ENCODE data around the gene SRGAP1.
"Not testable (repeated sequence)": the region's sequence is repeated elsewhere in the genome, so short reads cannot be mapped to it uniquely, and the experiment has no call there.

SRGAP1 gene

DNA sequence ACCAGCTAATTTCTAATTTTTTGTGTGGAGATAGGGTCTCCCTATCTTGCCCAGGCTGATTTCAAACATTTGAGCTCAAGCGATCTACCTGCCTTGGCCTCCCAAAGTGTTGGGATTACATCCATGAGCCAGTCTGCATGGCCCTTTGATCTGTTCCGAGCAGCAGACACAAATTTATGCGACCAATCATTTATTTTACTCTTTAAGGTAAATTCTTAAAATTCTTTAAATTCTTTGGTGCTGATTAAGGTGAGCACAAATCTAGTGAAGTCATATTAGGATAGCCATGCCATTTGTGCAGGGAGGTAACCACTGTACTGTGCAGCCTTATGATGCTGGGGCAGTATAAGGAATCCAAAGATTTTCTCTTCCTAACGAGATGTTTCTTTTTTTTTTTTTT is 135.7 kb downstream of the SRGAP1 start:
- no peak for DNase-seq

DNA sequence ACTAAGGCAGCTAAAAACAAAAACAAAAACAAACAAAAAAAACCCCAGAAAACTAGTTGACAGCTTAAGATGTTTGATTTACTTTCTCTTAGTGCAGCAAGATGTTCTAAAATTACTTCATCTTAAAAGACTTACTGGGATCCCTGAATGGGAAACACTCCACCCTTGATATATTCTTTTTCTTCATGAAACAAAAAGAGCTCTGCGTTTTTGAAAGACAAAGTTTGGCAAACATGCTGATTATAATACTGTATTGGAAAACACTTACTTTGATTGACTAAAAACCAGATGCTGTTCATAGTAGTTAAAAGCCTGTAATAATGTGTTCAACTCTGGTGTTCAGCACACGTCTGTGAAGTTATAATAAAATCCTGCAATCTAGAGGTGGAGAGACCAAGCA is 136.8 kb downstream of the SRGAP1 start:
- DNase-seq = no peak

DNA sequence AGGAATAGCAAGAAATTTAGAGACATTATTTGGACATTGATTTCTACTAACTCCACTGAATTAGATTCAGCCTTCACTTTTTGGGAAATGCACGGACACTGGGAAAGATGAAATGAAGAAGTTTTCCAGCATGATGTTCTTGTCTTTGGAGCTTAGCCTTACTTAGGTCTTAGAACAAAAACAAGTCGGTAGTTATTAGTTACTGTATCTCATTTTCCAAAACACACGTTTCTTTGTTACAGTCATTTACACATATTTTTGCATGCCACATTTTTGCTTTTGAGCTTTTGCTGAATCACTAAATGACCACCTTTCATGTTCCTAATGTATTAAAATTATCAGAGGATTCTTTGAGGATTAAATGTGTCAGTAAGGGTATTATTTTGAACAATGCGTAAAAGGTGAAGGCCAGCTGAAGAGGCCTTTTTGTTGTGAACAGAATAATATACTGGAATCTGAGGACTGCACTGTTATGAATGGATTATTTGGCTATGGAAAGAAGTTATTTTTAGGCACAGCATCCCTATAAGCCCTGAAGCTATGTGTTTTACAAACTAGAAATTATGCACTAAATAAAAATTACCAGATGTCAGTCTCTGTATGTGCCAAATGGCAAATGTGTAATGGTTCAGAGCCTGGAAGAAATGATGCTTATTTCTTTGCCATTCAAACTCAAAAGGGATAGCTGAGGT is 138.2 kb downstream of the SRGAP1 start:
- peak; percentile 77 for DNase-seq

DNA sequence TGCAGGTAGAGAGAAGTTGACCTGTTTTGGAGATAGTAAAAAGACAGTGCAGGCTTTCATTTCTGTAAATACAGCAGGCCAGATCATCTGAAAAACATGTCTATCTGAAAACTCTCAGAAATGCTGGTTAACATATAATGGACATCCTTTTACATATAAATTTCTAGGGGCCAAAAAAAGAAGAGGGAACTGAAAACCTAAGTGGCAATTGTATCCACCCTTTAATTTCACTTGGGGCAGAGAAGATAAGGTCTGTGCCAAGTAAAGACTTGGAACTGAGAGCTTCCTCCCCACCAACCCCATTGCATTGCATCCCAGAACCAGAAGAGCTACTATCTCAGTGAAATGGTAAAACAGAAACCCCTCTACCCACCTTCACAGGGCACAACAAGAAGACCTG is 141.0 kb downstream of the SRGAP1 start:
- DNase-seq = no peak

DNA sequence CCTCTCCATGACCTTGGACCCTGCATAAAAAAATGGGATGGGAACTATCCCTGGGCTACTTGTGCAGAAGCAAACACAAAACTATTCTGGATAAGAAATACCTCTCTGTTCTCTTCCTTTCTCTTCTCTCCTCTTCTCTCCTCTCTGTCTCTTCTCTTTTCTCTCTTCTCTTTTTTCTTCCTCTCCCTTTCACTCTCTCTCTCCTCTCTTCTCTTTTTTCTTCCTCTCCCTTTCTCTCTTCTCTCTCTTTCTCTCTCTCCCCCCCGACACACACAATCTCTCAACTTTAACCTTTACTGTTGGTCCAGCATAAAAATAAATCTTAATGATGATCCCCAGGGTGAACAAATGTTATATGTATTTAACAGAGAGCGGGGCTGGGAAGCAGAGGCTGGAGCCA is 141.4 kb downstream of the SRGAP1 start:
- no peak for DNase-seq

DNA sequence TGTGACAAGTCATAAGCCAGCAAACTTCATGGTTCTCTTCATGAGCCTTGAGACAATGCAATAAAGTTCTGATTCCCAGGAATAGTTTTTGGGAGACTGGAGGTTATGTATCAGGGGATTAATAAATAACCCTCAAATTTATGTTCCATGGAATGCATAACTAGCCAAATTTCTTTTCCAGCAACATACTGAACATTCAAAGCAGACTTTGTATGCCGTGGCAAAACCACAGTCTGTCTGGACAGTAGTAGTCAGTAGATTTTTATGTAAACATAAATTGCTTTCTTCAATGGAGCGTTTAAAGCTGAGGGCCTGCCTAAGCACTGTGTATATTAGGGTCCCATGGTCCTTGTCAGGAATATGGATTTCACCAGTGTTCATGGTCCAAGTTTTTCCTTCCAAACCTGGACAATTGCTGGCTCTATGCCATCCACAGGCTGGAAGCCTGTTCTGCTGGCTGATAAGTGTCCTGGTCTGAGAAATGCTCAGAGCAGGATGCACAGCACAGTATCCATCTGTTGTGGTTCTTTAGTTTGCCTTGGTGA is 144.9 kb downstream of the SRGAP1 start:
- no peak for DNase-seq

DNA sequence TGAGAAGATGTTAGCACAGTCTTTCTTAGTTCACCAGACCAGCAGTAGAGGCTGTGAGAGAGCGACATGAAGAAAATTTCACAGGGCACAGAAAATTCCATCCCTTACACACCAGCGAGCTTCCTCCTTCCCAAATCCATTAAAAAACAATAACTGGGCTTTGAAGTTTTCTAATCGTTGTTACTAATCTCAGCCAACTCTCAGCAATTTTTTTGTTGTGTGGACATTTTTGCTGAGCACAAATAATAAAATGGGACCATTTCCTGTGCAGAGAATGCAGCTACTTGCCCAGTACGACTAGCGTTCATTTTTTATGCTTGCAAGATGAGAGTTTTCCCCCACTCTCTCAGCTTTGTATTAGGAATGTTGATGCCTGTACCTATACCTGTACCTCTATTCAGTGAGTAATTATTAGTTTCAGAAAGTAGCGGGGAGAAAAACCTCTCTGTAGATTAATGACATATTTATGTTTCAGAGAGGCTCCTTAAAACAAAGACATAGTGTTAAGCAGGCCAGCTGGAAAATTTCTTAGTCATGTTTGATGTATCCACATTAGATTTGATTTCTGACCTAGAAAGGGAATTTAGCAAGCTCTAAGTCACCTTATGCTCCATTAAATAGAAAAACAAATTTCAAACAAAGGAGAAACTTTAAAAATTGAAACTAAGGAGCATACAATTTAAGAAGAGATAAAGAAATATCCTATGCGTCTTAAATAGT is 146.5 kb downstream of the SRGAP1 start:
- DNase-seq = peak; percentile 11

DNA sequence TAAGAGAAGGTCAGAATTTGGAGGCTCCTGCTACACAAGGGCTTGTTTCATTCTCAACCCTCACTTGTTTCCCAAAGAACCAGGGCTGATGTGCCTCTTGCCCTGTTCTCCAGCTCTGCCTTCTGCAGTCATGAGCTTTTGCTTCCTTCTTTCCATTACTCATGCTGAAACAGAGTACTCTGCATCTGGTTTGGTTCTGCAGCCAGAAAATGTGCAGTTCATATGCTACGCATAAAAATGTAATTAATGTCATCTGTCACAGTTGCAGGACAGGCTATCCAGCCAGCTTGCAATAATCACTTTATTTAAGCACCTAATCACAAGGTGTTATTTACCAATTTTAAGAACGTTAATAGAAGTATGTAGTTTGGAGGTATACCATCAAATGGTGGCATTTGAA is 150.2 kb downstream of the SRGAP1 start:
- DNase-seq = no peak

DNA sequence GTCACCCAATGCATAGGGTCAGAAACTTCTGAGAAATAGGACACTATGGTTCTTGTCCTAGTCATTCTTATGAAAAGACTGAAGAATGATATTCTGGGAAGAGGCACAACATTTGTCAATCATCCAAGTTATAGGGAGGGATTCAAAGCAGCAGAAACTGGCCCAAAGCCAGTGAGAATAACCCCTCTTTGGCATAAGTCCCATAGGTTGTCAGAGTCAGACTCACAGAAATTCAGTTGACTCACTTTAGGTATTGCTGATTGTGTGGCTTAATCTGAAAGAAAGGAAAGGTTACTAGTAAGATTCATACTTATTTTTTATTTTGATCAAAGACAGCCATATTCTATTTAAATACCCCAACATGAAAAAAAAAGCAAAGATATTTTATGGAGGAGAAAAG is 151.0 kb downstream of the SRGAP1 start:
- no peak for DNase-seq

DNA sequence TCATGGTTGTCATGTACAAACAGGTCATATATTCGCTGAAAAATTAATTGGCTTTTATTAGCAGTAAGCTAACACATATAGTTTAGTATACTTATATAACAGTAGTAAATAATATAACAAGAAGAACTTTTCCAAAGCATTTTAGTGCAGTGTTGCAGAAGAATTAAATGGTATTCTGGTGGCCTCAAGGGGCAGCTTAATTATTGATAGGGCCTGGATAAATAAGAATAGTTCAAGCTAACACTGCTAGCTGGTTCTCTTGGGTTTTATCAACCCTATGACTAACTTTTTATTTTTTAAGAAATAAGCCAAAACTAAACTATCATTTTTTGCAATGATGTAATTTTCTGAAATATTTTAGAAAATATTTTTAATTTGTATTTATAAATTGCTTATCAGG is 152.1 kb downstream of the SRGAP1 start:
- no peak for DNase-seq

DNA sequence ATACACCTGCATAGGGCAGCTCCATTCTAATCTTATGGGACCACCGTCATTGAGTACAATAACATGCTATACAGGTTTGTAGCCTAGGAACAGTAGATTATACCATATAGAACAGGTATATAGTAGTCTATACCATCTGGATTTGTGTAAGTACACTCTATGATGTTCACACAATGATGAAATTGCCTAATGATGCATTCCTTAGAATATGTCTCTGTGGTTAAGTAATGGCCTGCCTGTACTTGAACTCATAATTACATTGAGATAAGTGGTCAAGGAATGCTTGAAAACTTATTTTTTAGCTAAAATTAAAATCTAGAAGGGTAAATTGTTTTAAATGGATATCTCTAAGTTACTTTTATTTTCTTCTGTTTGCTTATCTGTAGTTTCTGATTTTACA is 152.7 kb downstream of the SRGAP1 start:
- DNase-seq = no peak

DNA sequence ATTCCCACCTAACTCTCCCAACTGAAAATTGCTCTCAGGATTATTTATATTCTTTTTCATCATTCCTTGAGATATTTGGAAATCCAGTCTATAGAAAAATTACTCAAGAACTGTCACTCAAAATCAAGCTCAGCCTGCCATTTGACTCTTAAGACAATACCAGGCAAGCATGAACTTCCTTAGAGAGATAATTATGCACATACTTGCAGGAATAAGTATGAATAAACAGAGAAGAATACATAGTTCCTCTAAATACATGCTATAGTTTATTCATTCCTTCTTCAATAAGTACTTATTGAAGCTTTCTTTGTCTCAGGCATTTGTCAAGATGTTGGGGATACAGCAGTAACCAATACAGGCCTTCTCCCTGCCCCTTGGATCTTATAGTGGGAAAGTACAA is 154.1 kb downstream of the SRGAP1 start:
- DNase-seq = no peak

DNA sequence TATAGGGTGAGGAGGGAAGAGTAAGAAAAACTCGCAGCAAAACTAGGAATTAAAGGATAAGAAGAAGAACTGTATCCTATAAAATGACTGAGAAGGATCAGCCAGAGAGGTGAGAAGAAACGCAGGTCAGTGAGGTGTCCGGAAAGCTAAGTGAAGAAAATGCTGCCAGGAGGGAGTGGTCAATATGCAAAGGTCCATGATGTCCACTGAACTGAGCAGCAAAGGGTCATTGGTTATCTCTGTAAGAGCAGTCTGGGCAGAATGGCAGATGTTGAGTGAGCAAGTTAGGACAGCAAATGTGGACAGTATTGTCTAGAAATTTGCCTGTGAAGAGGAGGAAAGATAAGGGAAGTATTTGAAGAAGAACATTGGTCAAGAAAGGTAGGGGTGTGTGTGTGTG is 155.4 kb downstream of the SRGAP1 start:
- DNase-seq = no peak

DNA sequence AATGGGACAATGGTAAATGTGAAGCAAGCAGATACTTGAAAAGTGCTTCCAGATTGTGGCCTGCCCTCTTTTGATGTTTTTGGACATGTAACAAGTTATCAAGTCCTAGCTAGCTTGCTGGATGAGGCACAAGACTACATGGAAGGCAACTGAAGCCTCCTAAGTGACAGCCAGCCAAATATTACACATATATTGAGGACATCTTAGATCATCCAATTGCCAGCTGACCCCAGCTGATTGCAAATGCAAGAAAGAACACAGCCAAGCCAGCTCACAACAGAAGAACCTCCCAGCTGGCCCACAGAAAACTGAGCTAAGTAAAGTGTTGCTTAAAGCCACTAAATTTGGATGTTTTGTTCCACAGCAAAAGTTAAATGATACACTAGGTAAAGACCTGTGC is 156.9 kb downstream of the SRGAP1 start:
- no peak for DNase-seq

DNA sequence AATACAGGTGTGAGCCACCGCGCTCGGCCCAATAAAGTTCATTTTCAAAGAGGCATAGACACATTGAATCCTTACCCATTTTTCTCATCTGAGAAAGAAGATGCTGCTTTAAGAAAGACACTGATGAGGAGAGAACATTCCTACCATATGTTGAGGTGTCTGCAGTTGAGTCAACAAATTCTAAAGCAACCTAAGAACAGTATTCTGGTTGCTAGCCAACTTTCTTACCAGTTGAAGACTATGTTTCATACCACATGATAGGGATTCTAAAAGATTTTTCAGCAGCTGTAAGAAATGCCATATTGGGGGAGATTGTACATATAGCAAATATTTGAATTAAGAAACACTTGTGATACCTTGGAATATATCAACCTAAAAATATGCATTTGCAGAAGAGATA is 160.1 kb downstream of the SRGAP1 start:
- no peak for DNase-seq

DNA sequence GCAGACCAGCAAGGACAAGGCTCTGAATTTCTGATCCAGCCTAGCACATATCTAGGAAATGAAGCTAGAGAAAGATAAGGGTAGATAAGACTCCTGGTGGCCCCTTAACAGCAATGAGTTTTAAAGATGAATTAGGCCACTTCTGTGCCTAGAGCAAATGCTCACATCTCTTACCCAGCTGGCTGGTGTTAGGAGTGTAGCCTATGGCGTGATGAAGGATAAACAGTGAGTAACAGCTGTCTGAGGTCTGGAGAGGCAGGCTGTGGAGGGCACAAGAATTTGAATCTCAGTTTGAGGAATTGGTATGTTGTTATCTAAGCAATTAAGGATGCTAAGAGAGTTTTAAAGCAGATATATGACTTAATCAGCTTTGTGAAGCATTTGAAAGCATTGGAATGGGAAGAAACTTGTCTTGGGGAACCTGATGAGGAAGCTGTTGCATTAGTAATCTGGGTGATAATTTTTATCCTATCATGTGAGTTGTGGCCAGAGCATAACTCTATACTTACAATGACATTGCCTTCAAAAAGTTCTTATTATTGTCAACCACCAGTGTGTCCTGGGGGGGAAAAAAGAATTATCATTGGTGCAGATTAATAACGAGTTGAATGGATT is 161.8 kb downstream of the SRGAP1 start:
- DNase-seq = no peak

DNA sequence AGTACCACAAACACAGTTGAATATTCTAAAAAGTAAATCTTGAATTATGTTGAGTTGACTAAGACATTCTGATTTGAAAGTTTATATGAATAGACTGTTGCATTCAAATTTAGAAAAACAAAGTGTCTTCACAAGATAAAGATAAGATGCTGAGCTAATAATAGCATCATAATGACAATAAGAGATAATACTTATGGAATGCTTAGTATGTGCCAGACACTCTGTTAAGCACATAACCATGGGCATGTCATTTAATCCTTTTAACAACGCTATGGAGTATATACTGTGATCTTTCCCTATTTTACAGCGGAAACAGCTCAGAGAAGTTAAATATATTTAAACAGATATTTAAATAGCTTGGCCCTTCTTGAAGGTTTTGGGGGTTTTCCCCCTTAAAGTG is 163.4 kb downstream of the SRGAP1 start:
- no peak for DNase-seq

DNA sequence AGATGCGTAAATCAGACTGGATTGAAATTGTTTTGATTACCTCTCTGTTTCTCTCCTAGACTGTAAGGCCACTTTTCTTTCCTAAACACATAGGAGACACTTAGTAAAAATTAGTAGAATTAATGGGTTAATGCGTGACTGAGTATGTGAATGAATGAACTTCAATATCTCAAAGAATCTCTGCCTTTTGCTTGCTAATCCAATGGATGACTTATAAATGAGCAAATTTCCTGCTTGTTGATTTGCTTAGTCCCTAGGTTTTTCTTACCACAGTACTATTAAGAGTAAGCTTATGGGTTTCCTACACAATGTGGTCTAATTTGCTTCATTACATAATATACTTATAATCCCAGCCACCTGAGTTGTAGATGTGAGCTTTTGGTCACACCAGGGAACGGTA is 164.1 kb downstream of the SRGAP1 start:
- DNase-seq = no peak

DNA sequence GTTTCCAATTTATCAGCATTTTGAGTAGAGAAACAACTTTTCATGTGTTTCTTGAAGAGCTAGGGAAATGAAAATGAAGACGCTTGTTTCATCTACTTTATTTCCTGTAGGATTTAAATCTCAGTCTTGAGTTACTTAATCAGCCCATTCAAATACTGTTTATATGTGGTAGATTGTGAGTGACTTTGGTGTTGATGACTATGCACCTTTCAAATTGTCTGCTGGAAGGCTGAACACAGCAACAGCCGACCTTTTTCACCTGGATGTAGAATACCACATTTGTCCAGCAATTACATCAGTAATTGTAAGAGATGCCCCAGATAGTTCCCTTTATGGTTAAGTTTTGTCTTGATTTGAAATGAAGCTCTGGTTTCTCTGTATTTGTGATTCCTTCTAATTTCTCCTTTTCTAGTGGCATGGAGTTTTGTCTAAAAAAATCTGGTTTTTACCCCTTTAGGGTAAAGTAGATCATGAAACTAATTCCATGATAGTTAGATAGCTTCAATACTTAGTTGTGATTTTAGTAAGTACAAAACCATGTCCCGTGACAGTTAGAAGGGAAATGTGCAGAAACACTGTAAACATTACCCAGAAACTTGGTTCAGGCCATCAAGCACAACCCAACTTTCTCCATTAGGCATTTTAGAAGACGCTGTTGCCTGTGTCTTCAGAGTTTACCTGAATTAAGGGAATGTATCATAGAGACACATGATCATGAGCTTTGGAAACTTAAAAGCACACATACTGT is 165.0 kb downstream of the SRGAP1 start:
- no peak for DNase-seq

DNA sequence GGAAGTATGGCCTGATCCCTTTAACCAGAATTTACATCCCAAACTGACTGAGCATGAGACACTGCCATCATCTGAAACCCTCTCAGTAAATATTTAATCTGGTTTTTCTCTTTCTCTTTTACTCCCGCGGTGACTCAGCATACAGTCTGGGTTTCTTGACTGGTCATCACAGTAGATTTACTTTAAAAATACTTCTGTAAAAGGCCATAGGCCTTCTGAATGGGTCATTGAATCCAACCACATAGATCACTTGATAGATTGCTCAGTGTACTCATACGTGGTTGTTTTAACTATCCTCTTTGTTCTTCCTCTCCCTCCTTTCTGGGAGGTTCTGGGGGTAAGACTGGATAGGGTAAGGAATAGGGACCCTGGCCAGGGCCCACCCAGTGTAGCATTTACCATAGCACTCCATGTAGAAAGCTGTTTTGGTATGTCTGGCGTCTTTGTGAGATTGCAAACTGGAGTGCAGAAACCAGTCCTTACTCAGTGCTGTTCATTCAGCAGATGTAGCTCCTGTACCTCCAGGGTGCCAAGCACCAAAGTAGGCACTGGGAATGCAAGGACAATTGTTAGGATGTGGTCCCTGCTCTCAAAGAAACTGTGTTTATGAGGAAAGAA is 165.7 kb downstream of the SRGAP1 start:
- DNase-seq = no peak

DNA sequence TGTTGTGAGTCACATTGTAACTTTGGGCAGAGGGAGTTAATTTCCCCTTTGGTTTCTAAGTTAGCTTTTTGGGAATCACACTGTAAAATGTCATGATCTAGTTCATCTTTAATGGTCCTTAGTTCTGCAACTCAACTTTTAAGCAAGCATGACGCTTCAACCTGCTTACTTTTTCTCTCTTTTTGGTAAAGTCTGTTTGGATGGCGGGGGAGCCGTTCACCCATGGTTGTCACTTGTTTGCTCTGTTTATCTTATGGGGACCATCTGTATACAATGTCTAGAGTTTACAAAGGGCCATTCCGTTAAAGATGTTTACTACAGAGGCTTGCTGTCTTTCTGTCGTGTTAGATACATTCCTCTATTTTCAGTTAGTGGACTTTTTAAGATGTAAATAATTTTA is 172.0 kb downstream of the SRGAP1 start:
- no peak for DNase-seq

DNA sequence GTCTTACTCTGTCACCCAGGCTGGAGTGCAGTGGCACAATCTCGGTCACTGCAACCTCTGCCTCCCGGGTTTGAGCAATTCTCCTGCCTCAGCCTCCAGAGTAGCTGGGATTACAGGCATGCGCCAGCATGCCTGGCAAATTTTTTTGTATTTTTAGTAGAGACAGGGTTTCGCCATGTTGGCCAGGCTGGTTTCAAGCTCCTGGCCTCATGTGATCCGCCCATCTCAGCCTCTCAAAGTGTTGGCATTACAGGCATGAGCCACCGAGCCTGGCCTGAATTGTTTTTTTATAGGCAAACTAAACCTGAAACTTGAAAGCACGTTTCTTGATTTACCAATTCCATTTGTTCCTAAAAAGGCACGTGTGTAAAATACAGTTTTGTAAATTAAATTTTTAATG is 173.6 kb downstream of the SRGAP1 start:
- DNase-seq = not testable (repeated sequence)

DNA sequence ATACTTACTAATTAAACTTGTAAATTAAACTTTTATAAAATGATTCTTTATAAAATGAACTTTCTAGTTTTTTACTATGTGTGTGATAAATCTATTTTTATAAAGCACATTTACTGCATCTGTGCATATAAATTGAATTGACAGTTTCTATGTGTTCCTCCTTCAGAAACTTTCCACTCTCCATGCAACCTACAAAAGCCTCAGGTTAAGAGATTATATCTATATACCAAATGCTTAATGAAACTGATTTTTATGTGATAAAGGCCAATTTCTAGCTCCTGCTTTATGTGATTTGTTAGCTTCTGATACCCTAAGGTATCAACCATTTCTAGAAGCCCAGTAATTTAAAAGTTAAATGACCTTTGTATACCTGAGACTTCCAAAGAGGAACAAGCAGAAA is 174.0 kb downstream of the SRGAP1 start:
- DNase-seq = no peak

Measured in NCI-H1048 (cell line).